Colonic mucosa (tissue), 4 donors: ENCODE data around the gene KRTAP22-2. TPM values are rescaled to one million over a fixed set of nuclear protein-coding genes. Genes with fewer than 3 reads are reported as not detected.

Source experiments
- DNase-seq: peaks from one replicate; pipeline ENCODE4 v3.0.0-alpha.2; 2020
- H3K27ac ChIP-seq: fragments of 200-600 bp; one replicate; pipeline ENCODE4 v1.8.0; 2021
- H3K27me3 ChIP-seq: fragments of 200-600 bp; one replicate; pipeline ENCODE4 v1.8.0; 2021
- H3K36me3 ChIP-seq: fragments of 200-600 bp; one replicate; pipeline ENCODE4 v1.8.0; 2021
- H3K4me1 ChIP-seq: fragments of 200-600 bp; one replicate; pipeline ENCODE4 v1.8.0; 2021; ENCODE audit warnings: mild to moderate bottlenecking
- H3K4me3 ChIP-seq: fragments of 200-600 bp; one replicate; pipeline ENCODE4 v1.8.0; 2021
- H3K9ac ChIP-seq, 2 donors: one replicate each; pipeline ENCODE4 v1.7.0; 2013; ENCODE audit warnings: control low read depth in 2 of 2, low read depth in 2 of 2, low read length in 2 of 2
- H3K9me3 ChIP-seq: fragments of 200-600 bp; one replicate; pipeline ENCODE4 v1.8.0; 2021
- CTCF ChIP-seq: fragments of 200-600 bp; IDR thresholded peaks from one replicate; pipeline ENCODE4 v1.8.0; 2022; ENCODE audit warnings: antibody characterized with exemption, mild to moderate bottlenecking
- intact Hi-C: fragments of 100-400 bp; cut with DNase I; formaldehyde crosslinking; loops from one replicate; pipeline ENCODE4 v1.14.1; 2022
- total RNA-seq, 2 donors: library from RNA; stranded (reverse); fragmentation: NEBNext Ultra II Directional in 1 of 2; extraction: Animal tissue kit (Norgen Biotek cat#: 25700) in 1 of 2; gene quantifications; one replicate each; pipeline ENCODE4 v1.2.1, GENCODE V29; 2021
- donor health status: healthy.
- donor health status: DM: no; HTN: no; CAD: no.
- donor health status: DM: no; HTN: no; CAD: no.

The KRTAP22-2 gene
- total RNA-seq, 2 donors from 2014 or later: not detected

- TF ChIP-seq CTCF: no peak
- no peak for DNase-seq
- no peaks in the 10 kb centered on the region for H3K27me3 ChIP-seq
- no peaks in the 10 kb centered on the region for H3K4me1 ChIP-seq
- no peak overlapping the region for H3K27ac ChIP-seq
- H3K9ac ChIP-seq: no peak overlapping the region
- no peaks in the 10 kb centered on the region for H3K9me3 ChIP-seq
- intact Hi-C loops: no loop called here
- no peak overlapping the region for H3K4me3 ChIP-seq
- no peaks in the 10 kb centered on the region for H3K36me3 ChIP-seq
Measured at GRCh38 chr21:30555095-30555494, 35.1 kb downstream of the KRTAP22-2 start.

- no peak for TF ChIP-seq CTCF
- no peak for DNase-seq
- Histone ChIP-seq H3K27ac (no peak overlapping the region), H3K27me3 (no peaks in the 10 kb centered on the region), H3K9ac (no peak overlapping the region), H3K36me3 (no peaks in the 10 kb centered on the region), H3K4me1 (no peaks in the 10 kb centered on the region), H3K4me3 (no peak overlapping the region), H3K9me3 (no peaks in the 10 kb centered on the region)
- intact Hi-C loops: no loop called here
Measured at GRCh38 chr21:30552782-30553181, 37.4 kb downstream of the KRTAP22-2 start.

GRCh38 chr21:30541764-30542163 is 48.4 kb downstream of the KRTAP22-2 start, which contains the start of gene KRTAP19-6:
Gene KRTAP19-6, minus strand, starts transcription at chr21:30541864. Its CDS starts 31 bp downstream, at chr21:30541833.
- no peak for DNase-seq
- TF ChIP-seq CTCF: no peak
- intact Hi-C loops: no loop called here
- Histone ChIP-seq H3K9me3 (no peaks in the 10 kb centered on the region), H3K36me3 (no peaks in the 10 kb centered on the region), H3K4me1 (no peaks in the 10 kb centered on the region), H3K27ac (no peak within 1 kb of the TSS), H3K9ac (no peak within 1 kb of the TSS), H3K4me3 (no peak within 1 kb of the TSS), H3K27me3 (no peaks in the 10 kb centered on the region)

Other genes starting within 250 kb of the KRTAP22-2 start
- gene KRTAP23-1, start 241.8 kb downstream of the KRTAP22-2 start, total RNA-seq: not detected
- 1 to 10 TPM; 2.3 to 6.0 TPM for gene KRTAP13-2, start 218.1 kb downstream of the KRTAP22-2 start, total RNA-seq
- not detected for gene KRTAP13-1, start 194.4 kb downstream of the KRTAP22-2 start, total RNA-seq
- not detected for gene KRTAP13-3, start 164.5 kb downstream of the KRTAP22-2 start, total RNA-seq
- gene KRTAP13-4, start 160.2 kb downstream of the KRTAP22-2 start, total RNA-seq: not detected
- gene KRTAP15-1, start 150.1 kb downstream of the KRTAP22-2 start, total RNA-seq: not detected
- not detected for gene KRTAP19-1, start 110.0 kb downstream of the KRTAP22-2 start, total RNA-seq
- not detected for gene KRTAP19-2, start 103.0 kb downstream of the KRTAP22-2 start, total RNA-seq
- gene KRTAP19-3, start 98.4 kb downstream of the KRTAP22-2 start, total RNA-seq: not detected
- not detected for gene KRTAP19-4, start 93.2 kb downstream of the KRTAP22-2 start, total RNA-seq
- gene KRTAP19-5, start 88.3 kb downstream of the KRTAP22-2 start, total RNA-seq: not detected
- gene KRTAP19-6, start 48.5 kb downstream of the KRTAP22-2 start, total RNA-seq: not detected
- not detected for gene KRTAP19-7, start 29.1 kb downstream of the KRTAP22-2 start, total RNA-seq
- gene KRTAP6-3, start 2.0 kb upstream of the KRTAP22-2 start, total RNA-seq: not detected
- gene KRTAP6-2, start 8.5 kb upstream of the KRTAP22-2 start, total RNA-seq: not detected
- not detected for gene KRTAP22-1, start 10.7 kb upstream of the KRTAP22-2 start, total RNA-seq
- not detected for gene KRTAP6-1, start 23.5 kb upstream of the KRTAP22-2 start, total RNA-seq
- not detected for gene KRTAP20-1, start 26.0 kb upstream of the KRTAP22-2 start, total RNA-seq
- gene KRTAP20-4, start 30.2 kb upstream of the KRTAP22-2 start, total RNA-seq: not detected
- gene KRTAP20-2, start 44.8 kb upstream of the KRTAP22-2 start, total RNA-seq: not detected
- gene KRTAP20-3, start 52.5 kb upstream of the KRTAP22-2 start, total RNA-seq: not detected
- gene KRTAP21-3, start 128.4 kb upstream of the KRTAP22-2 start, total RNA-seq: not detected
- not detected for gene KRTAP21-2, start 156.9 kb upstream of the KRTAP22-2 start, total RNA-seq
- not detected for gene KRTAP21-1, start 165.0 kb upstream of the KRTAP22-2 start, total RNA-seq
- not detected for gene KRTAP8-1, start 222.9 kb upstream of the KRTAP22-2 start, total RNA-seq
- not detected for gene KRTAP7-1, start 239.4 kb upstream of the KRTAP22-2 start, total RNA-seq